ENCODE results near the gene STARD4.

STARD4 gene, protein sequence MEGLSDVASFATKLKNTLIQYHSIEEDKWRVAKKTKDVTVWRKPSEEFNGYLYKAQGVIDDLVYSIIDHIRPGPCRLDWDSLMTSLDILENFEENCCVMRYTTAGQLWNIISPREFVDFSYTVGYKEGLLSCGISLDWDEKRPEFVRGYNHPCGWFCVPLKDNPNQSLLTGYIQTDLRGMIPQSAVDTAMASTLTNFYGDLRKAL

DNA sequence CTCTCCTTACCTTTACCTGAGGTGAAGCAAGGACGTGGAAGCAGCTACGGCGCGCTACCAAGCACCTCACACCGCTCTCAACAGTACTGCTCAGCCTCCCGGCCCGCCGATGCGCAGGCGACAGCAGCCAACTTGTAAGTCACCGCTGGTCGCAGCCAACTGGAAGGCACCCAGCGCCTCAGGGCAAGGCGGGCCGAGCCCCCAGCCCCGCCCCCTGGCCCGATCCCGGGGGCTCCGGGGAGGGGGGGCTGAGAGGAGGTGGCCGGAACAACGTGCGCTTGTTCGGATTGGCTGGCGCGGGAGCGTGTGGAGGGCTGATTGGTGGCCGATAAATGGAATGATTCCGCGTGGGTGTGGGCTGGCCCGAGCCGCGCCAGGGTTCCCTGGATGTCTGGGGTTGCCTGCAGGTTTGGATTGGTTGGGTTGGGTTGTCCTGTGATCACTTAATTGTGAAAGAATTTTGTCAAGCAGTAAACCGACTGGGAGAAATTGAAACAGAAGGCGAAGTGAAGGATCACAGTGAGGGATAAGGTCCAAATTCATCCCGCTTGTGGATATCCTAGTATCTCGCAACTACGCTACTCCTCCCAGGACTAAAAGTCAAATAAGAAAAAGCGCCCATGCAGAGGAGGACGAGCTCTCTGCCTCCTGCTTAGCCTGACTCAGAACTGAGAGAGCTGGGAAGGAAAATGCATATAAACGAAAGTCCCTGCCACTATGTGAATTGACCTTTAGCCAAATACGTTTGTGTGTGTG lies at the start of gene STARD4:
Gene STARD4 (minus strand): TSS at position 161 of the 756 bp plus-strand sequence. CDS start 5,102 bp downstream, outside the sequence.
- peak; percentile 97 for DNase-seq

- DNase-seq: no peak
These were observed 47.3 kb upstream of the STARD4 start for GRCh38 chr5:111559680-111560079.

GRCh38 chr5:111557686-111558085 lies 45.4 kb upstream of the STARD4 start:
- no peak for DNase-seq

GRCh38 chr5:111557111-111557510 lies 44.8 kb upstream of the STARD4 start:
- no peak for DNase-seq

DNA sequence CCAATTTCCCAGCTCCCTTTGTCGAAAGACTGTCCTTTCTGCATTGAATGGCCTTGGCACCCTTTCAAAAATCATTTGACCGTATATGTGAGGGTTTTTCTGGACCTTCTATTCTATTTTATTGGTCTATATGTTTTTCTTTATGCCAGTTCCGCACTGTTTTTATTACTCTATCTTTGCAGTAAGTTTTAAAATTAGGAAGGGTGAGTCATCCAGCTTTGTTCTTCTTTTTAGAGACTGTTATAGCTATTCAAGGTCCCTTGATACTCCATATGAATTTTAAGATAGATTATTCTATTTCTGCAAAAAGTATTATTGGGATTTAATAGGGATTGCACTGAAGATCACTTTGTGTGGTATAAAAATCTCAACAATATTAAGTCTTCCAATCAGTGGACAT lies 44.2 kb upstream of the STARD4 start:
- no peak for DNase-seq

- no peak for DNase-seq
These were observed 43.4 kb upstream of the STARD4 start for GRCh38 chr5:111555760-111556159.

GRCh38 chr5:111553868-111554267 lies 41.5 kb upstream of the STARD4 start:
- no peak for DNase-seq

GRCh38 chr5:111552896-111553295 lies 40.6 kb upstream of the STARD4 start:
- no peak for DNase-seq

- DNase-seq: no peak
These were observed 40.2 kb upstream of the STARD4 start for GRCh38 chr5:111552492-111552891.

DNA sequence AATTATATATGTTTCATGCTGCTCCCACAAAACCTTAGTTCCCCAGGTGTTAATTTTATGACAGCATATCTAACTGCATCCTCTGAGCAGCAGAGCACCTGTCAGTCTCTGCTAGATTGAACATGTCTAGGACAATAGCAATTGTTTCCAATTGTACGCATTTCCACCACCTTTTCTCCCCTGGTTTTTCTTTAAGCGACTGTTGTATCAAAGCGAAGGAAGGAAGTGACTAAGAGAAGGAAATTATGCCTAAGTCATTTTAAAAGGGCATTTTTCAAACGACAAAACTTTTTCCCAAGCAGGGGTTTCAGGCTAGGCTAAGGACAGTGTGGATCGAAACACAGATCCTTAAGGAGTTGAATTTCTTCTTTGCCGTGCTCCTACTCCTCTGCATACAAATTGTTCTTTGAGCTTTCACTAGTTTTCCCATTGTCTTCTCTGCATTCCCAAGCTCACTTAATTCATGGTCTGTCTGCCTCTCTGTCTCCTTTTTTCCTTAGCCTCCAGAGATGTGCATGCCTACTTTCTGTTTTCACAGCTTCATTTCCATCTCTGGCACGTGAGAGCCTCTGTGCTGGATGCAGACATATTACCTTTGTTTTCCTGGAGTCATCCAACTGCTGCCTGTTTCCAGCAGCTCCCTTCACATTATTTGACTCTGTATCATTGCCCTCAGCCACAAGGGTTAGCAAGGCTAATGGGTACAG lies 39.4 kb upstream of the STARD4 start:
- DNase-seq: no peak

DNA sequence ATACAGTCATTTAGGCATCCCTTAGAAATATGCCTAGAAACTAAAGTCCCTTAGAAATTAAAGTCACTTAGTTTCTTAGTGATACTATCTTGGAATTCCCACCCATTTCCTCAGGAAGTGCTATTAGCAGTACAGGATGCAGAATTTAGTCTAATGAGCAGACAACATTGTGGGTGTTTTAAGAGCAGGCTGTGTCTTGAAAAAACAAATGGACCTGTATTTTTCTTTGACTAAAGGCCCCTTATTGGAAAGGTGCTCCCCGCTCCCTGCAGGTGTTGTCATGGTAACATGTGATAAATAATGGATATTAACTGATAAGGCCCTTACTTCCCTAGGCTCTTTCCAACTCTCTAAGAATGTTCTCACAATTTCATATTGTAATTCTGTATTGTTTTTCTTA lies 38.8 kb upstream of the STARD4 start:
- DNase-seq: no peak

GRCh38 chr5:111550282-111551020 lies 38.1 kb upstream of the STARD4 start:
- peak; percentile 56 for DNase-seq

DNA sequence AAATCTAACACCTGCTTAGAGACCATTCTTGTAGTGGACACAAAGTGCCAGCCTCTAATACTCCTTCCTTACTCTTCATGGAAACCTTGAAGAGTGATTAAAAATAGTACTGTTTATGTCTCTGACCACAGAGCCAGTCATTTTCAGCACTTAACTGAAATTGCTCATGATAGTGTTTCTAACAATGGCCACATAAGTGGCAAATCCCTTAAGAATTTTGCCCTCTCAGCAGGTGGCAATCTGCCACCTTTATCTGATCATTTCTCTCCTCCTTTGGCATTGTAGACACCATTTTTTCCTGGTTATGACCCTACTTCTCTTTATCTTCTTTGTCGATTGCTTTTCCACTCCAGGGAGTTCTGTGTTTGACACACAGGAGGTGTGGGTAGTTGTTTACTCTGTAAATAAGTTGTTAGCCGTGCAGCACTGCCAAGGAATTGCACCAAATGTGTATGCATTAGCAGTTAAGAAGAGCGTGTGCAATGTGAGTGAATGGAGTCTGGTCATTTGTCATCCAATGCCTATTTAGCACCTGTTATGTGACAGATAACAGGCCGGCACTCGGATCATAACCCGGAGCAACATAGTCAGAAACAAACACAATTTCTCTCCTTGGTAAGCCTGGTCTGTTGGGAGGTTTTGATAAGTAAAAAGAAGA lies 36.8 kb upstream of the STARD4 start:
- DNase-seq: no peak

DNA sequence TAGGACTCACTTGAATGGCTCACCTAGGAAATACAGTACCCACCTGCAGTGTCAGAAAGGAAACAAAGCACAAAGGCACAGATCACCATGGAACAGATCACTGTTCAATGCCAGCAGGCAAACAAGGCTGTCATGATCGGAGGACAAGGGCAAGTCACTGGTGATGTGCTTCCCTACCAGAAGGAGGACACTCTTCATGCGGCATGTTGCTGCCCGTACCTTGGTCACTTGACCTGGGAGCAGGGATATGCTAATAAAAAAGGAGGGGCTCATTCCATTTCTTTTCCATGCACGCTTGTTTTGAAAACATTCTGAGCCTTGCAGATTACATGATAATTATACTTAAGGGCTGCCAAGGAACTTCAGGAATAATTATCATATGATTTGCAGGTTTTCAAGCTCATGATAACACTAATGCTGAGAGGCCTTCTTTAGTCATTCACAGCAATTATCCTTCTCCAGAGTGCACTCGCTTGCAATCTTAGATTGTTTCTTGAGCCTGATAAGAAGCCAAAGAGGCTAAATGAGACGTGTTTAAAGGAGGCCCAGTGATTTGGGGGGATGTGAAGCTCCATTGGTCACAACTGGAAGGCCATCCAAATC lies 36.1 kb upstream of the STARD4 start:
- no peak for DNase-seq

DNA sequence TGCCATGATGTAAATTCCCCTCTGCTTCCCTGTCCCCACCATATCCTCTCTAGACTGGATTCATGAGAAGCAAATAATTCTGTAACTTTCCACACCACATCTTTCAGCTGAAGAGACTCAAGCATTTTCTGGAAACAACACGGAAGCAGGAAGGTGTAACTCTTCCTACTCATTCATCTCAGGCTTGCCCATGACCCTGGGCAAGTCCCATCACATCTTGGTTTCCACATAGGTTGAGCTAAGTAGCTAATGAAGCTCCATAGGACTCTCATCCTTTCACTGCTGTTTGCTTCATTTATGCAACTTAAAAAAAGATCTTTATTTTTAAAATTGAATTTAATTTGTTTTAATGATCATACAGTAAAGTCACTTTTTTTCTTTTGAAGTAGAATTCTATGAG lies 32.7 kb upstream of the STARD4 start:
- DNase-seq: no peak

DNA sequence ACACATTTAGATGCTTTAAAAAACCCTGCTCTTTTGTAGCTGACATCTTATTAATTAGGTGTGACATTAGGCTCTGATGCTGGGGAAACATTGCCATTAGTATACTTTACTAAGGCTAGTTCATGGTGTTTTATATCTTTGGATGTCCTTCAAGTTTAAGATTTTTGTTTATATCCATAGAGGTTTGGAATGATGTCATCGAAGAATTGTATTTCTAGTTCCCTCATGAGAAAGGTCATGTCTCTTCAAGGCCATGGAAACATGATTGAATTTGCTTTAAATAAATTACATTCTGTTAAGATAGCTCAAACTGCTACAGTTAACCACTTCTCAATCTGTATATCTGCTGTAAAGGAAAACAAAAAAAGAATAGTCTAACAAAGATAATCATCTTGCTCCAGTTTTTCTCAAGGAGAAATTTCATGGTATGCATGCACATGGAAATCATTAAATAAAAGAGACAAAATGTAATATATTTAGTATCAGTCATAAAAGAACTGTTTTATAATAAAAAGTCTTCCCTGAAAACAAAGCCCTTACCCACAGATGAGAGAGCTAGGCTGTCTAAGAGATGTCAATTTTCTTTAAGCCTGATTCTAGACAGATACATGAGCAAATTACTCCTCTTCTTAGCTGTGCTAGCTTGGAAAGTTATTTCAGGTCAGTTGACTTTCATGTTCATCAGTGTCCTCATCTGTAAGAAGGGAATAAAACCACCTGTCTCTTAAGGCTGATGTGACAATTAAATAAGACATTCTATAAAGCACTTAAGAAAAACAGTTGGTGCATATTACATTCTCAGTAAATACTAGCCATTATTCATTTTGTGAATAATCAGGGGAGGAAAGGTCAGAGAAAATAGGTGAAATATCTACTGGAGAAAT lies 25.0 kb upstream of the STARD4 start:
- DNase-seq: no peak

GRCh38 chr5:111535879-111536549 lies 23.7 kb upstream of the STARD4 start:
- DNase-seq: no peak

GRCh38 chr5:111532886-111533582 lies 20.7 kb upstream of the STARD4 start:
- no peak for DNase-seq

DNA sequence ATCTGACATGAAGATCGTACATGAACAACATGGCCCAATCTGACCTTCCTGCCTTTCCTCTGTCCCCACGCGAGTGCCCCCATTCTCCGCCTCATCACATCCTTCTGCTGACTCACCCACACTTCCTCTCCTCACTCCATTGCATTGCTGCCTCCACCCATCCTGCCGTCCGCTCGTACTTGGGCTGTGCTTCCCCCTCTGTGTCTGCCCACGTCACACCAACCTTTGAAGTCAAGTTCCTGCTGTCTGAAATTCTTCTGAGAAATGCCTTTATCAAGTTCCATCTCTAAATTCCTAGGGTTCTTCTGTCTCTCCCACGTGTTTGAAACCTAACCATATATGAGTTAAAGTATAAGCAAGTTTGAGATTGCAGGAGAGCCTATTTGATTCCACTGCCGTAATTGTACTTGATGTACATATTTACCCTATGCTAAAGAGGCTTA lies 18.0 kb upstream of the STARD4 start:
- peak; percentile 80 for DNase-seq

GRCh38 chr5:111528056-111528455 lies 15.7 kb upstream of the STARD4 start:
- no peak for DNase-seq

Measured in activated T-cell treated with anti-CD3 and anti-CD28 coated beads, Interleukin-2, amount 50 U/mL, for 1 hour (primary cell).